HEK293 (cell line): ENCODE results near the gene NFKBIB.

Source experiments
- KLF9 ChIP-seq: fragments of 450-650 bp; formaldehyde crosslinking; IDR thresholded peaks from 2 replicates; pipeline ENCODE4 v1.5.1; 2016; ENCODE audit warnings: missing biosample characterization, missing genetic modification characterization, low read depth
- YY1 ChIP-seq: fragments of 450-650 bp; formaldehyde crosslinking; IDR thresholded peaks from 2 replicates; pipeline ENCODE4 v1.5.1; 2018; ENCODE audit warnings: missing biosample characterization, missing genetic modification characterization
- ZBTB1 ChIP-seq: fragments of 450-650 bp; formaldehyde crosslinking; IDR thresholded peaks from 2 replicates; pipeline ENCODE4 v1.5.1; 2016; ENCODE audit warnings: missing biosample characterization, missing genetic modification characterization
- ZBTB21 ChIP-seq: fragments of 450-650 bp; formaldehyde crosslinking; IDR thresholded peaks from 2 replicates; pipeline ENCODE4 v1.5.1; 2017; ENCODE audit warnings: missing biosample characterization, missing genetic modification characterization
- ZFHX2 ChIP-seq: fragments of 450-650 bp; formaldehyde crosslinking; conservative IDR thresholded peaks from 2 replicates; pipeline ENCODE4 v1.5.1; 2016; ENCODE audit warnings: missing biosample characterization, missing genetic modification characterization
- ZNF24 ChIP-seq: fragments of 450-650 bp; formaldehyde crosslinking; IDR thresholded peaks from 2 replicates; pipeline ENCODE4 v1.5.1; 2016; ENCODE audit warnings: missing biosample characterization, missing genetic modification characterization
- ZNF248 ChIP-seq: fragments of 450-650 bp; formaldehyde crosslinking; IDR thresholded peaks from 2 replicates; pipeline ENCODE4 v1.5.1; 2017; ENCODE audit warnings: missing biosample characterization, missing genetic modification characterization
- ZNF280D ChIP-seq: fragments of 450-650 bp; formaldehyde crosslinking; IDR thresholded peaks from 2 replicates; pipeline ENCODE4 v1.5.1; 2016; ENCODE audit warnings: missing biosample characterization, missing genetic modification characterization
- ZNF664 ChIP-seq: fragments of 450-650 bp; formaldehyde crosslinking; IDR thresholded peaks from 2 replicates; pipeline ENCODE4 v1.5.1; 2016; ENCODE audit warnings: missing biosample characterization, missing genetic modification characterization
- ZNF843 ChIP-seq: fragments of 450-650 bp; formaldehyde crosslinking; IDR thresholded peaks from 2 replicates; pipeline ENCODE4 v1.5.1; 2016; ENCODE audit warnings: missing biosample characterization, missing genetic modification characterization
- TF ChIP-seq, protein P1 (sequence below): fragments of 450-650 bp; formaldehyde crosslinking; IDR thresholded peaks from 2 replicates; pipeline ENCODE4 v1.5.1; 2016; ENCODE audit warnings: missing biosample characterization, missing genetic modification characterization
- TF ChIP-seq, protein P2 (sequence below): fragments of 450-650 bp; formaldehyde crosslinking; IDR thresholded peaks from 2 replicates; pipeline ENCODE4 v1.5.1; 2017; ENCODE audit warnings: missing biosample characterization, missing genetic modification characterization
- TF ChIP-seq, protein P3 (sequence below): fragments of 450-650 bp; formaldehyde crosslinking; IDR thresholded peaks from 2 replicates; pipeline ENCODE4 v1.5.1; 2016; ENCODE audit warnings: missing biosample characterization, missing genetic modification characterization

DNA sequence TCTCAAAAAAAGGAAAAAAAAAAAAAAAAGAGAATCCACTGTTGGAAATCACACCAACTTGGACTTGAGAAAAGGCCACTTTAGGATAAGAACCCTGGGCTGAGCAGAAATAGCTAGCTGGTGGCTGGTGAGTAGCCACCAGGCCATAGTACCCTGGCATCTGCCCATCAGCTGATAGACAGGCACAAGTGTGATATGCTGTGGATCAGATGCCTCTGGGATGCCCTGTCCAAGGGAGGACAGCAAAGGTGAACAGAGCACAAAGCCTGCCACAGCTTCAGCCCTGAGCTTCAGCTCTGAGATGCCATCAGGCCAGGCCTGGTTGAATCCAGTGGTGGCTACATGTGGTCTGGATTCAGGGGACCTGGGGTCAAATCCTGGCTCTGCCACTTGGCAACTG, 9.1 kb upstream of the NFKBIB start:
- TF ChIP-seq, protein P1, sequence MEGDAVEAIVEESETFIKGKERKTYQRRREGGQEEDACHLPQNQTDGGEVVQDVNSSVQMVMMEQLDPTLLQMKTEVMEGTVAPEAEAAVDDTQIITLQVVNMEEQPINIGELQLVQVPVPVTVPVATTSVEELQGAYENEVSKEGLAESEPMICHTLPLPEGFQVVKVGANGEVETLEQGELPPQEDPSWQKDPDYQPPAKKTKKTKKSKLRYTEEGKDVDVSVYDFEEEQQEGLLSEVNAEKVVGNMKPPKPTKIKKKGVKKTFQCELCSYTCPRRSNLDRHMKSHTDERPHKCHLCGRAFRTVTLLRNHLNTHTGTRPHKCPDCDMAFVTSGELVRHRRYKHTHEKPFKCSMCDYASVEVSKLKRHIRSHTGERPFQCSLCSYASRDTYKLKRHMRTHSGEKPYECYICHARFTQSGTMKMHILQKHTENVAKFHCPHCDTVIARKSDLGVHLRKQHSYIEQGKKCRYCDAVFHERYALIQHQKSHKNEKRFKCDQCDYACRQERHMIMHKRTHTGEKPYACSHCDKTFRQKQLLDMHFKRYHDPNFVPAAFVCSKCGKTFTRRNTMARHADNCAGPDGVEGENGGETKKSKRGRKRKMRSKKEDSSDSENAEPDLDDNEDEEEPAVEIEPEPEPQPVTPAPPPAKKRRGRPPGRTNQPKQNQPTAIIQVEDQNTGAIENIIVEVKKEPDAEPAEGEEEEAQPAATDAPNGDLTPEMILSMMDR: no peak
- TF ChIP-seq ZNF248 (tag by site-specific recombination): no peak
- no peak for TF ChIP-seq YY1 (tag by site-specific recombination)
- no peak for TF ChIP-seq ZBTB1 (tag by site-specific recombination)
- TF ChIP-seq, protein P2, sequence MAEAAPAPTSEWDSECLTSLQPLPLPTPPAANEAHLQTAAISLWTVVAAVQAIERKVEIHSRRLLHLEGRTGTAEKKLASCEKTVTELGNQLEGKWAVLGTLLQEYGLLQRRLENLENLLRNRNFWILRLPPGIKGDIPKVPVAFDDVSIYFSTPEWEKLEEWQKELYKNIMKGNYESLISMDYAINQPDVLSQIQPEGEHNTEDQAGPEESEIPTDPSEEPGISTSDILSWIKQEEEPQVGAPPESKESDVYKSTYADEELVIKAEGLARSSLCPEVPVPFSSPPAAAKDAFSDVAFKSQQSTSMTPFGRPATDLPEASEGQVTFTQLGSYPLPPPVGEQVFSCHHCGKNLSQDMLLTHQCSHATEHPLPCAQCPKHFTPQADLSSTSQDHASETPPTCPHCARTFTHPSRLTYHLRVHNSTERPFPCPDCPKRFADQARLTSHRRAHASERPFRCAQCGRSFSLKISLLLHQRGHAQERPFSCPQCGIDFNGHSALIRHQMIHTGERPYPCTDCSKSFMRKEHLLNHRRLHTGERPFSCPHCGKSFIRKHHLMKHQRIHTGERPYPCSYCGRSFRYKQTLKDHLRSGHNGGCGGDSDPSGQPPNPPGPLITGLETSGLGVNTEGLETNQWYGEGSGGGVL (tag by site-specific recombination): no peak
- no peak for TF ChIP-seq ZNF280D (tag by site-specific recombination)
- no peak for TF ChIP-seq ZBTB21 (tag by site-specific recombination)
- no peak for TF ChIP-seq ZNF24 (tag by site-specific recombination)
- TF ChIP-seq ZNF843 (tag by site-specific recombination): no peak
- no peak for TF ChIP-seq KLF9 (tag by site-specific recombination)
- TF ChIP-seq, protein P3, sequence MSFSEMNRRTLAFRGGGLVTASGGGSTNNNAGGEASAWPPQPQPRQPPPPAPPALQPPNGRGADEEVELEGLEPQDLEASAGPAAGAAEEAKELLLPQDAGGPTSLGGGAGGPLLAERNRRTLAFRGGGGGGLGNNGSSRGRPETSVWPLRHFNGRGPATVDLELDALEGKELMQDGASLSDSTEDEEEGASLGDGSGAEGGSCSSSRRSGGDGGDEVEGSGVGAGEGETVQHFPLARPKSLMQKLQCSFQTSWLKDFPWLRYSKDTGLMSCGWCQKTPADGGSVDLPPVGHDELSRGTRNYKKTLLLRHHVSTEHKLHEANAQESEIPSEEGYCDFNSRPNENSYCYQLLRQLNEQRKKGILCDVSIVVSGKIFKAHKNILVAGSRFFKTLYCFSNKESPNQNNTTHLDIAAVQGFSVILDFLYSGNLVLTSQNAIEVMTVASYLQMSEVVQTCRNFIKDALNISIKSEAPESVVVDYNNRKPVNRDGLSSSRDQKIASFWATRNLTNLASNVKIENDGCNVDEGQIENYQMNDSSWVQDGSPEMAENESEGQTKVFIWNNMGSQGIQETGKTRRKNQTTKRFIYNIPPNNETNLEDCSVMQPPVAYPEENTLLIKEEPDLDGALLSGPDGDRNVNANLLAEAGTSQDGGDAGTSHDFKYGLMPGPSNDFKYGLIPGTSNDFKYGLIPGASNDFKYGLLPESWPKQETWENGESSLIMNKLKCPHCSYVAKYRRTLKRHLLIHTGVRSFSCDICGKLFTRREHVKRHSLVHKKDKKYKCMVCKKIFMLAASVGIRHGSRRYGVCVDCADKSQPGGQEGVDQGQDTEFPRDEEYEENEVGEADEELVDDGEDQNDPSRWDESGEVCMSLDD (tag by site-specific recombination): no peak
- TF ChIP-seq ZNF664 (tag by site-specific recombination): no peak
- TF ChIP-seq ZFHX2 (tag by site-specific recombination): no peak
